Subcutaneous adipose tissue (tissue), 4 donors: Measurements from ENCODE around the gene AGFG1. TPM values are rescaled to one million over a fixed set of nuclear protein-coding genes. Genes with fewer than 3 reads are reported as not detected.

Experiments used
- total RNA-seq, 4 donors: library from RNA; depleted of rRNA; stranded (reverse); fragments of >200 nt; gene quantifications; one replicate each; pipeline ENCODE4 v1.1.0, GENCODE V29; 2016

Gene AGFG1
- total RNA-seq, 4 donors from 2014 or later: 88.7 to 235 (median 146) TPM

Other genes starting within 250 kb of the AGFG1 start
- 100 to 1,000 TPM in 2 of 4 donors, 10 to 100 TPM in 2; 90.9 to 135 (median 98.8) TPM for gene MFF, start 146.9 kb upstream of the AGFG1 start, total RNA-seq
- gene TM4SF20, start 92.8 kb upstream of the AGFG1 start, total RNA-seq: under 1 TPM in 2 of 4 donors, not detected in 2; 0.22 to 0.68 TPM
- not detected for gene SCYGR1, start 84.2 kb upstream of the AGFG1 start, total RNA-seq
- not detected for gene SCYGR2, start 126.7 kb downstream of the AGFG1 start, total RNA-seq
- gene SCYGR3, start 142.7 kb downstream of the AGFG1 start, total RNA-seq: not detected
- not detected for gene SCYGR4, start 145.3 kb downstream of the AGFG1 start, total RNA-seq
- not detected for gene SCYGR5, start 194.6 kb downstream of the AGFG1 start, total RNA-seq
- gene SLC19A3, start 245.9 kb downstream of the AGFG1 start, total RNA-seq: 100 to 1,000 TPM; 253 to 521 (median 402) TPM